Stimulated activated CD8-positive, alpha-beta memory T cell treated with anti-CD3 and anti-CD28 coated beads, Interleukin-15, amount 100 ng/mL, for 1 hour (primary cell): ENCODE measurements around the gene TCF7.

Source experiments
- DNase-seq: peaks from one replicate; pipeline ENCODE4 v3.0.0-alpha.2; 2020; ENCODE audit warnings: low read depth

The TCF7 gene

DNA sequence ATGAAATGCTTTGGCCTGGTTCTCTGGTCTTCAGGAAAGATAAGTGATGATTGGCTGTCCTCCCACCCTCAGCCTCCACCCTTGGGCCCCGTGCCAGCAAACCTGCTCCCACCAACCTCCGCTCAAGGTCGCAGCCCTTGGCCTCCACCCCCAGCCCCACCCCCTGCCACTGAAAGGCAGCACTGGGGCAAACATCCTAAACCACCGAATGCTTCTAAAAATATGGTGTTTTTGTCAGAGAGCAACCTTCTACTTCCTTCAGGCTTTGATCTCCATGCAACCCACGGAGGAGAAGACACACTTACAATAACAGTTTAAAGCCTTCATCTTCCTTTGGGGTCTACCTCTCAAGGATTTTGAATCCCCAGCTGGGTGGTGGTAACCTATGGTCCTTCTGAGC lies 24.0 kb upstream of the TCF7 start:
- DNase-seq: no peak

DNA sequence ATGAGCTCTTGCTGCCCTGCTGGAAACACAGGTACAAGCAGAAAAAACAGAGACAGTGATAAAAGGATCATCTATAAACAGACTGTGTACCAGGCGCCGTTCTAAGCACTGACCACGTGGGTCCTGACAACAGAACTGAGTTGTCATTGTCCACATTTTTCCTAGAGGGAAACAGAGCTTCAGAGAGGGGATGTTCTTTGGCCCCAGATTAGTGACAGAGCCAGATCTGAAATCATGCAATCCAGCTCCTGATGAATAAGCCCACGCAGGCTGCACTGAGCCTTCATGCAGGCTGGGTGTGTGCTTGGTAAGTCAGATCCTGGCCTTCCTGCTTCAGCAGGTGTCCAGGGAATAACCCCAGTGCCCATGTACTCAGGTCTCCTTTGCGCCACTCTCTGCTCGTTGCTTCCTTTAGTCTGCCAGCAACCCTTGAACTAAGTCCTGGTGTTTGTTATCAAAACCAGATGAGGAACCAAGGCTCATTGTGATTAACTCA lies 22.8 kb upstream of the TCF7 start:
- DNase-seq: no peak

- no peak for DNase-seq
Observed at GRCh38 chr5:134092875-134093274, 21.6 kb upstream of the TCF7 start.

DNA sequence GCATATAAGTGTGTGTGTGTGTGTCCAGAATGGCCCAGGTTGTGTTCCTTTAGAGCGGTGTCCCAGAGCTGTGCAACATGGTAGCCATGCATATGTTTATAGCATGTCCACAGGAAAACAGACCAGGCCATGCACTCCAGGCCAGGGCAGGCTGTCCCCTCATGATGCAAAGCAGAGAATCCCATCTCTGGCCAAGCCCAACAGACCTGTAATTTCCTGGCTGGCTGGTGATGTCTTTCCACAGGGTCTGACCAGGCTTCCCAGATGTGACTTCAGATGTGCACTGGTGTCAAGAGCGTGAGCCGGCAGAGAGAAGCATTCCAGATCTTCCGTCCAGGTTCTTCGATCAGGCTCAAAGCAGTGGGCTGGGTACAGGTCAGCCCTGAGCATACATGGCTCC lies 21.1 kb upstream of the TCF7 start:
- DNase-seq: no peak

DNA sequence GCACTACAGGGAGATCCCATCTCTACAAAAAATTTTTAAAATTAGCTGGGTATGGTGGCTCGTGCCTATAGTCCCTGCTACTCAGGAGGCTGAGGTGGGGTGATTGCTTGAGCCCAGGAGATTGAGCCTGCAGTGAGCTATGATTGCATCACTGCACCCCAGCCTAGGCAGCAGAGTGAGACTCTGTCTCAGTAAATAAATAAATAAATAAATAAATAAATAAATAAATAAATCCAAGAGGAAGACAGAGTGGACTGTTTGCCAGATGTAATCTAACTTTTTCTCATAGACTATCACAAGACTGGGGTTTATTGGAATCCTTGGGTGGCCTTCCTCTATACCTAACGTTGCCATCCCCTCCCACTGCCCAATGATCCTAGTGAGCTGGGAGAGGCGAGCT lies 19.2 kb upstream of the TCF7 start:
- no peak for DNase-seq

DNA sequence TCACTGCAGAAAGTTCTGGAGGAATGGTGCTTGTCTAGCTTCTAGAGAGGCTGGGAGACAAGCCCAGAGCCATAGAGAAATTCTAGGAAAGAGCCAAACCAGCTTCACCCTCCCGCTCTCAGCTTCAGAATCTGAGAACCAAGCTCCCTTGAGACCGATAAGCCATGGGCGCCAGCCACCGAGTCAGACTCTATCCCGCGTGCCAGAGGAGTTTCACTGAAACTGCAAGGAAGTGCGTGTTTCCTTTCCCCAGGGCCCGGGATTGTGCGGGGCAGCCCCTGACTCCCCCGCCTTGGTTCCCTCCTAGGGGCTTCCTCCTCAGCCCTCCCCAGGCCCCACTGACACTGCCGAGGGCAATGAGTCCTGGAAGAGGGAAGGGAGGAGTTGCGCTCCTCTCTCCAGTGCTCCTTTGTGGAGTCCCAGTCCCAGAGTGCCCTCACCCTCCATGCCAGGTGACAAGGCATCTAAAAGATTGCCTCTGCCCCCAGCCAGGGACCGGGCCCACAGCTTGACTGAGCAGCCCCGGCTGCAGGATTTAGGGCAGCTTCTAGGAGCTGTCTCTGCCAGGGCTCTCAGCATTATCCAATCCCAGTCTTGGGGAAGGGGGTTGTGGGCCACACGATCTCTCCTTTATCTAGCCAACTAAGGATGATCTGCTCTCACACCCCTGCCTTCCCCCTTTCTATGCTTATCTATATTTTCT lies 18.4 kb upstream of the TCF7 start:
- DNase-seq: no peak

- DNase-seq: no peak
Observed at GRCh38 chr5:134097211-134097749, 17.2 kb upstream of the TCF7 start.

GRCh38 chr5:134098690-134099089 lies 15.8 kb upstream of the TCF7 start:
- no peak for DNase-seq

- no peak for DNase-seq
Observed at GRCh38 chr5:134099288-134099872, 15.1 kb upstream of the TCF7 start.

DNA sequence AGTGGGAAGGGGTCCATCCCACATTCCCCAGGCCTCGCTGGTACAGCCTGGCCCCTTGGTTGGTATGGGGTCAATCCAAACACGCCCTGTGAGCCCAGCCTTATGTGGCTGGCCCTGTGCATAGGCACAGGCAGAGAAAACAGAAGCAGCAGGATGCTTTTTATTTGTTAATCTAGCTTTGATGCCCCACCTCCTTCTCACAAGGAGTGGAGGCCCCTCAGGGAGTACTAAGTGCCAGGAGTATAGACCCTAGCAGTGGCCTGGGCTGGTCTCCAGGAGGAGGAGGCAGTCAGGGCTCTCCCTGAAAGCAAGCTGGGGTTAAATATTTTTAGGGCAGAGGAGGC lies 14.6 kb upstream of the TCF7 start:
- no peak for DNase-seq

- peak; percentile 60 for DNase-seq
Observed at GRCh38 chr5:134100283-134101091, 14.0 kb upstream of the TCF7 start.

- peak; percentile 71 for DNase-seq
Observed at GRCh38 chr5:134101686-134102439, 12.6 kb upstream of the TCF7 start.

GRCh38 chr5:134103397-134103796 lies 11.1 kb upstream of the TCF7 start:
- DNase-seq: no peak

DNA sequence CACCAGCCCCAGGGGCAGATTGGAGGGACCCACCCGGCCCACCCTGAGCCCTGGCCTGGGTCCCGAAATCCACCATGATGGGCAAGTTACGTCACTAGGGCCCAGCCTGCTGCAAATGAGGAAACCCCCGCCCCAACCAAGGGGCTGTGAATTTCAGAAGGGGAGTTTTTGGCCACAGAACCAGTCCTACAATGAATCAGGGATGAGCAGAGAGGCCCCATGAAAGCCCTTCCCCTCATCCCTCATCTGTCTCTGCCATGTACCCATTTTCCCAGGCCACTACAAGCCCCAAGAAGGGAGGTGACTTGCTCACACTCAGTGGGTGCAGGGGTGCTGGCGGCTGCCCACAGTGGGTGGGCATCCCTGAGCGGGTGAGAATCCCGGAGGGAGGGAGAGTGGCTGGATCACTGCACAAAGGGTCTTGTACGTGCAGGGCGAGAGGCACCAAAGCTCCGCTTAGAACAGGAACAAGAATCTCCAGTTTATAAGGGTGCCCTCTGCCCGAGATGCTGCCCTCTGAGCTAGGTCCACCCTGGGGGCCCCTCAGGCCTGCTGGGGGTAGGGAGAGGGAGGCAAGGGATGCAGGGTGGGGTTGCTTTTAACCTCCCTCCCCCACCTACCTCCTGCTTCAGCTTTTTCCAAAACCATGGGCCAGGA lies 10.4 kb upstream of the TCF7 start:
- no peak for DNase-seq

DNA sequence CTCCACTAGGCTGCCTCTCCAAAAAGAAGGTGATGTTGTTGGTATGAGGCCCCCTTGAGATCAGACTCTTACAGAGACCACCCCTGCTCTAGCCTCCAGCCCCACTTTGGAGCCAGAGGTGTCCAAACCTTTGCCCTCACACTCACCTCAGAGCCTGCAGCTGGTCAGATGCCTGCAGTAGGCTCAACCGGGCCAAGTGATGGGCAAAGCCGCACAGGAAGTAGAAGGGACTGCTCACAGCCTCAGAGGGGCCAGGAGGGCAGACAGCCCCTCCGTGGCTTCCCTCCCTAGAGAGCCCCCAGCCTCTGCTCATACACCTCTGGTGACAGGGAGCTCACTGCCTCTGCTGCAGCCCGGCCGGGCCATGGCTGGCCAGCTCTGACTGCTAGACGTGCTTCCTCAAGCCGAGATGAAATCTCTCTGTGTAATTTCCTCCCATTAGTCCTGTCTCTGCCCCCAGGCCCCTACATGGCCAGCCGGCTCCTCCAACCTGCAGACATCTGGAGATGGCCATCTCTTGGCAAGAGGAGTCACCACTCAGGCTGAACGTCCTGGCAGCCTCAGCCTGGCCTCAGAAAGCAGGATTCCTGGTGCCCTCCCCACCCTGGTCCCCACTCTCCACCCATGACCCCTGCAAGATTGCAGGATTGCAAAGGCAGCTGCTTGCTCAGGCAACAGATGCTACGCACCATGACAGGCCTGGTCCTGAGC lies 7.3 kb upstream of the TCF7 start:
- no peak for DNase-seq

DNA sequence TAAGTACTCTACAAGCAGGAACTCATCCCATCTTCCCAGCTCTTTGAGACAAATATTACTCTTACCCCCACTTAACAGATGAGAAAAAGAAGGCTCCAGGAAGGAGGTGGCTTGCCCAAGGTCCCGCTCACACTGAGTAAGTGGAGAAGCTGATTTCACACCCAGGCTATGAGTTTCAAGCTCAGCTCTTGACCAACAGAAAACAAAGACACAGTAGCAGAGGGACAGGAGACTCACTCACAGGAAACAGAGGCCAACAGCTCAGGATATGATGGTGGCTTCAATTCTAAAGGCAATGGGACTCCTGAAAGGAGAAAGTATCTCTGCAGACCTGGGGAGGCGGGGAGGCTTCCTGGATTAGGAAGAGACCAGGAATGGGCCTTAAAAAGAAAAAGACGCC lies 6.7 kb upstream of the TCF7 start:
- DNase-seq: no peak

DNA sequence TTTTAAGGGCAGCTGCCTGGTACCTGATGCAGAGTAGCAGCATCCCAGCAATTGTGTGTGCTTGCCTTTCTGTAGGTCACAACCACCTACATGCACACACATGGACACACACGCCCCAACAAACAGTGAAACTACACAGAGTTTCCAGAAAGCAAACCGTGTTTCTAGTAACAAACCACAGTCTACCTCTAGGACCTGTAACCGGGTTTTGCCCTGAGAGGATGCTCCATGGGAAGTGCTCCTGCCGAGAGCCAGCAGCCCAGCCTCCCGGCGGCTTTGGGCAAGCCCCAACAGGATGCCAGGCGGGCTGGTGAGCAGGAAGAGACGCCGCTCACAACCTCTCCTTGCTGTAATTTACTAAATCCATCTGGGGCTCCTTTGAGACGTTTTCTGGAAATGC lies 4.1 kb upstream of the TCF7 start:
- no peak for DNase-seq

DNA sequence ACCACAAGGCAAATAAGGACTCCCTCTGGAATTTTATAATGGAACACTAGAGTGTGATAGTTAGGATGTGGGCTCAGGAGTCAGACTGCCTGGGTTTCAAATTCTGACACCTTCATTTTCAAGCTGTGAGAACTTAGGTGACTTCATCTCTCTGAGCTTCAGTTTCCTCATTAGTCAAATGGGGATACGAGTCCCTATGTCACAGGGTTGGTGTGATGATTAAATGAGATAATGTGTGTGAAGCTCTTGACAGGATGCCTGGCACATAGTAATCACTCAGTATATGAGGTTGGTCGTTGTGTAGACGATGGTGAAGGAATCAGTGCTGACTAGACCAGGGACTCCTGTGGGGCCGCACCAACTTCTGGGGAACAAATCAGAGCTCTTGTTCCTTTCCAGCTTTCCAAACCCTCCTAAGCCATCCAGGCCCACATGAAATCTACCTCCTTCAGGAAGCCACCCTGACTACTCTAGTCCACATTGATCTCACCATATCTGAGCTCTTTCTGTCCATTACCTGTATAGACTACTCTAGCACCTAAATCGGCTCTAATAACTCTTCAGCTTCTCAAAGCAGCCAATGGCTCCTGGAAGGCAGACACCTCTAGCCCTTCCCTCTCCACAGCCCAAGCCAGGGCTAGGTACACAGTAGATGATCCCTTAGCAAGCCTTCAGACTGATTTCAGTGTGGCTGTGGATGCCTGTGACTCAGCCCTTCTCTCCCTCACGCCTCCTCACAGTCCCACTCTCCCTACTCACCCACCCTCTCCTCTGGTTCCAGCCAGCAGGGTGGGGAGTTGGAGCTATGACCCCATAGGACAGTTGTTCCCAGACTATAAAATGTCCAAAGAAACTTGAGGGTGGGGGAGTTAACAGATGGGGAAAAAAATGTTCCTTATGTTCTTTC lies 2.5 kb upstream of the TCF7 start:
- DNase-seq: no peak

DNA sequence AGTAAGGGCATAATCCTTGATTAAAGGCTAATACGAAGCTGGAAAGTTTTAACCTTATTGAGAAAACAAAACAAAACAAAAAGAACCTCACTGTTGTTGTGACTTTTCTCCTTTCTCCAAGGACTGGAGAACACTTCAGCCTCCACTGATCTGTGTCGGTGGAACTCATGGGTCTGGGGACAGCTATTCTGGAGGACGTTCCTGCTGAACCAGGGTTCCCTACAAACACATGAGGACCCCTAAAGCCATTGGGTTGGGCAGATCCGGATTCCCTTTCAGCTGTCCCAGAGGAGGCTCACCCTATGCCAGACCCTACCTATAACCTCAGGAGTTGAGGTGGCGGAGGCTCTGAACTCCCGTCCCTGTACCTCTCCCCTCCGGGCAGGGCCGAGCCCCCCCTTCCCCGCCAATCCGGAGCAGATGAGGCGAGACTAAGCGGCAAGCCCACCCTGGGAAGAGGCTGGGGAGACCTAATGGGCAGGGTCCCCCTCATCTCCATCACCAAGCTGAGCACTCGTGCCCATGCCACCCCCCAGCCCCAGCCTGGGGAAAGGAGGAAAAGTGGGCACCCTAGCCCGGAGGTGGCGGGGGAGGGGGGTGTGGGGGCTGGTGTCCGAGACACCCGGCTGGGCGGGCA lies 1.6 kb upstream of the TCF7 start:
- no peak for DNase-seq
